ENCODE results near the gene FOXO6. TPM values are rescaled to one million over a fixed set of nuclear protein-coding genes. Genes with fewer than 3 reads are reported as not detected.

Gene FOXO6
- total and polyA plus RNA-seq, 2 donors = 1.1 to 1.6 TPM

DNA sequence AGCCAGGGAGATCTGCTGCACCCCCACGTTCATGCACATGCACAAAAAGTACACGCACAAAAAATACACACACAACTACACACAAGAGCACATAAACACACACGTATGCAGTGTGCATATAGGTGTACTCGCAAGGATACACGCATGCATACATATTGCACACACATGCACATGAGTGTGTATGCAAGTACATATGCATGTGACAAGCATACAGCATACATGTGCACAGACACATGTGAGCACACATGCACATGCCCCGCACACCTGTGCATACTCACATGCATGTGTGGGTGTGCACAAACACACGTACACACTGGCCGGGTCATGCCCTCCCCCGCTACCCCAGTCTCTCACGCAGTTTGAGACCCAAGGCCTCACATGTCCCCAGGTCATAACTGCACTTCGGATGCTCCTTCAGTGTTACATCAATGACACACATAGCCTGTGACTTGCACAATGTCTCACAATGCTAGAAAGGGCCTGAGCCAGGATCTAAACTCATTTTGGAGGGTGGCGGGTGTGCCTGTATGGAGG is 52.6 kb downstream of the FOXO6 start:
- Histone ChIP-seq H3K27ac (ENCODE audit: low read depth in 1 of 2, low read length in 1 of 2) (no peak overlapping the region), H3K27me3 (ENCODE audit: control insufficient read depth in 2 of 2, insufficient read depth in 1 of 2, low read length in 1 of 2) (peaks cover 0 to 14% of the 10 kb centered on the region in 2 donors), H3K9me3 (ENCODE audit: control insufficient read depth in 2 of 2, insufficient read depth in 1 of 2, low read length in 1 of 2) (peaks cover 0 to 12% of the 10 kb centered on the region in 2 donors), H3K4me1 (ENCODE audit: control insufficient read depth in 2 of 2, insufficient read depth in 2 of 2, low read length in 2 of 2) (peaks cover 0 to 6% of the 10 kb centered on the region in 2 donors), H3K4me3 (ENCODE audit: low read length in 2 of 2) (no peak overlapping the region), H3K36me3 (ENCODE audit: control insufficient read depth in 2 of 2, insufficient read depth in 2 of 2, low read length in 1 of 2) (no peaks in the 10 kb centered on the region)
- no peak for DNase-seq (ENCODE audit: low read depth in 6 of 9, low spot score in 9 of 9)
- WGBS = 98% methylated on average over 12 of the region's 12 CpGs

GRCh38 chr1:41414296-41414695 is 53.1 kb downstream of the FOXO6 start:
- DNase-seq (ENCODE audit: low read depth in 6 of 9, low spot score in 9 of 9) = no peak
- no peak overlapping the region for H3K4me3 ChIP-seq (ENCODE audit: low read length in 2 of 2)
- H3K27me3 ChIP-seq (ENCODE audit: control insufficient read depth in 2 of 2, insufficient read depth in 1 of 2, low read length in 1 of 2) = peaks cover 0 to 9% of the 10 kb centered on the region in 2 donors
- H3K4me1 ChIP-seq (ENCODE audit: control insufficient read depth in 2 of 2, insufficient read depth in 2 of 2, low read length in 2 of 2) = peaks cover 0 to 6% of the 10 kb centered on the region in 2 donors
- 94% methylated on average over 3 of the region's 3 CpGs for WGBS
- peaks cover 0 to 12% of the 10 kb centered on the region in 2 donors for H3K9me3 ChIP-seq (ENCODE audit: control insufficient read depth in 2 of 2, insufficient read depth in 1 of 2, low read length in 1 of 2)
- H3K27ac ChIP-seq (ENCODE audit: low read depth in 1 of 2, low read length in 1 of 2) = no peak overlapping the region
- H3K36me3 ChIP-seq (ENCODE audit: control insufficient read depth in 2 of 2, insufficient read depth in 2 of 2, low read length in 1 of 2) = no peaks in the 10 kb centered on the region

- 96% methylated on average over 7 of the region's 7 CpGs for WGBS
- peaks cover 0 to 12% of the 10 kb centered on the region in 2 donors for H3K9me3 ChIP-seq (ENCODE audit: control insufficient read depth in 2 of 2, insufficient read depth in 1 of 2, low read length in 1 of 2)
- H3K36me3 ChIP-seq (ENCODE audit: control insufficient read depth in 2 of 2, insufficient read depth in 2 of 2, low read length in 1 of 2) = no peaks in the 10 kb centered on the region
- H3K27ac ChIP-seq (ENCODE audit: low read depth in 1 of 2, low read length in 1 of 2) = no peak overlapping the region
- H3K4me1 ChIP-seq (ENCODE audit: control insufficient read depth in 2 of 2, insufficient read depth in 2 of 2, low read length in 2 of 2) = peaks cover 0 to 6% of the 10 kb centered on the region in 2 donors
- no peak overlapping the region for H3K4me3 ChIP-seq (ENCODE audit: low read length in 2 of 2)
- peaks cover 0 to 4% of the 10 kb centered on the region in 2 donors for H3K27me3 ChIP-seq (ENCODE audit: control insufficient read depth in 2 of 2, insufficient read depth in 1 of 2, low read length in 1 of 2)
- DNase-seq (ENCODE audit: low read depth in 6 of 9, low spot score in 9 of 9) = no peak
These were observed 53.6 kb downstream of the FOXO6 start for GRCh38 chr1:41414716-41415306.

GRCh38 chr1:41416081-41416480 is 54.8 kb downstream of the FOXO6 start:
- peaks cover 0 to 6% of the 10 kb centered on the region in 2 donors for H3K4me1 ChIP-seq (ENCODE audit: control insufficient read depth in 2 of 2, insufficient read depth in 2 of 2, low read length in 2 of 2)
- H3K27me3 ChIP-seq (ENCODE audit: control insufficient read depth in 2 of 2, insufficient read depth in 1 of 2, low read length in 1 of 2) = peaks cover 0 to 2% of the 10 kb centered on the region in 2 donors
- H3K9me3 ChIP-seq (ENCODE audit: control insufficient read depth in 2 of 2, insufficient read depth in 1 of 2, low read length in 1 of 2) = peaks cover 0 to 15% of the 10 kb centered on the region in 2 donors
- 93% methylated on average over 5 of the region's 5 CpGs for WGBS
- DNase-seq (ENCODE audit: low read depth in 6 of 9, low spot score in 9 of 9) = no peak
- no peak overlapping the region for H3K27ac ChIP-seq (ENCODE audit: low read depth in 1 of 2, low read length in 1 of 2)
- H3K36me3 ChIP-seq (ENCODE audit: control insufficient read depth in 2 of 2, insufficient read depth in 2 of 2, low read length in 1 of 2) = no peaks in the 10 kb centered on the region
- no peak overlapping the region for H3K4me3 ChIP-seq (ENCODE audit: low read length in 2 of 2)

- no peaks in the 10 kb centered on the region for H3K36me3 ChIP-seq (ENCODE audit: control insufficient read depth in 2 of 2, insufficient read depth in 2 of 2, low read length in 1 of 2)
- H3K4me1 ChIP-seq (ENCODE audit: control insufficient read depth in 2 of 2, insufficient read depth in 2 of 2, low read length in 2 of 2) = peaks cover 0 to 6% of the 10 kb centered on the region in 2 donors
- H3K4me3 ChIP-seq (ENCODE audit: low read length in 2 of 2) = no peak overlapping the region
- peak in 6 of 9 donors; percentile 41 to 72 (median 64) for DNase-seq (ENCODE audit: low read depth in 6 of 9, low spot score in 9 of 9)
- peaks cover 0 to 8% of the 10 kb centered on the region in 2 donors for H3K9me3 ChIP-seq (ENCODE audit: control insufficient read depth in 2 of 2, insufficient read depth in 1 of 2, low read length in 1 of 2)
- 71% methylated on average over 18 of the region's 18 CpGs for whole genome bisulfite sequencing
- no peak overlapping the region for H3K27ac ChIP-seq (ENCODE audit: low read depth in 1 of 2, low read length in 1 of 2)
- H3K27me3 ChIP-seq (ENCODE audit: control insufficient read depth in 2 of 2, insufficient read depth in 1 of 2, low read length in 1 of 2) = peaks cover 0 to 2% of the 10 kb centered on the region in 2 donors
These were observed 55.5 kb downstream of the FOXO6 start for GRCh38 chr1:41416552-41417334.

DNA sequence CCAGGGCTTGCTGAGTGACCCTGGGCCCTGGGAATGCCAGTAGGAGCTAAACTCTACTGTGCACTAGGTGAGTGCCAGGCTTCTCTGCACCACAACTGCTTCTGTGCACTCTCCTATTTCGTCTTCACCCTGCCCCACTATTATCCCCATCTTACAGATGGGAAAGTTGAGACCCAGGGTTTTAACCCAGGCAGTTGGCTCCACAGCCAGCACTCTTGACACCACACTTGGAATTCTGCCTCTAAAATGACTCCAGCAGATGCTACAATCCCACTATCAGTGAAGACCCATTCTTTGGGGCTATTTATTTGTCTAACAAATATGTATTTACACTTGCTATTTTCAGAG is 56.1 kb downstream of the FOXO6 start:
- H3K4me3 ChIP-seq (ENCODE audit: low read length in 2 of 2) = no peak overlapping the region
- WGBS = 37% methylated on average over 1 of the region's 1 CpG
- H3K9me3 ChIP-seq (ENCODE audit: control insufficient read depth in 2 of 2, insufficient read depth in 1 of 2, low read length in 1 of 2) = peaks cover 0 to 4% of the 10 kb centered on the region in 2 donors
- no peak overlapping the region for H3K27ac ChIP-seq (ENCODE audit: low read depth in 1 of 2, low read length in 1 of 2)
- no peaks in the 10 kb centered on the region for H3K36me3 ChIP-seq (ENCODE audit: control insufficient read depth in 2 of 2, insufficient read depth in 2 of 2, low read length in 1 of 2)
- peaks cover 0 to under 1% of the 10 kb centered on the region in 2 donors for H3K27me3 ChIP-seq (ENCODE audit: control insufficient read depth in 2 of 2, insufficient read depth in 1 of 2, low read length in 1 of 2)
- H3K4me1 ChIP-seq (ENCODE audit: control insufficient read depth in 2 of 2, insufficient read depth in 2 of 2, low read length in 2 of 2) = peaks cover 0 to 6% of the 10 kb centered on the region in 2 donors
- no peak for DNase-seq (ENCODE audit: low read depth in 6 of 9, low spot score in 9 of 9)

DNA sequence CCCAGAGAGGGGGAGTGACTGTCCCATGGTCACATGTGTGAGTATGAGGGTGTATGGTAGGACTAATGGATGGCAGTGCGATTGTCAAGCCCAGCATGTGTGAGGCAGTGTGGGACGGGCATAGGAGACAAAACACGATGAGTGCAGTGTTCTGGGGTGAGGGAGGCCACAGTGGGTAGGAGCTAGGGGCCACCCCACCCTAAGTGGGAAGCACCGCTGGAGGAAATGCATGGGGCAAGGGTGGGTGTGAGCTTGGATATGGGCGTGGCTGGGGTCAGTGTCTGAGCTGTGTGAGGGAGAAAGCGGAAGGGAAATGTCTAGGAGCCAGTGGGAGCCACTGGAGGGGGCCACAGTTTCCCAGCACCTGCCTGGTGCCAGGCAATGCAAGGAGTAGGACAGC is 56.5 kb downstream of the FOXO6 start:
- H3K36me3 ChIP-seq (ENCODE audit: control insufficient read depth in 2 of 2, insufficient read depth in 2 of 2, low read length in 1 of 2) = no peaks in the 10 kb centered on the region
- 69% methylated on average over 6 of the region's 6 CpGs for WGBS
- no peak overlapping the region for H3K4me3 ChIP-seq (ENCODE audit: low read length in 2 of 2)
- no peaks in the 10 kb centered on the region for H3K27me3 ChIP-seq (ENCODE audit: control insufficient read depth in 2 of 2, insufficient read depth in 1 of 2, low read length in 1 of 2)
- H3K4me1 ChIP-seq (ENCODE audit: control insufficient read depth in 2 of 2, insufficient read depth in 2 of 2, low read length in 2 of 2) = peaks cover 0 to 6% of the 10 kb centered on the region in 2 donors
- H3K27ac ChIP-seq (ENCODE audit: low read depth in 1 of 2, low read length in 1 of 2) = no peak overlapping the region
- H3K9me3 ChIP-seq (ENCODE audit: control insufficient read depth in 2 of 2, insufficient read depth in 1 of 2, low read length in 1 of 2) = peaks cover 0 to 4% of the 10 kb centered on the region in 2 donors
- no peak for DNase-seq (ENCODE audit: low read depth in 6 of 9, low spot score in 9 of 9)

DNA sequence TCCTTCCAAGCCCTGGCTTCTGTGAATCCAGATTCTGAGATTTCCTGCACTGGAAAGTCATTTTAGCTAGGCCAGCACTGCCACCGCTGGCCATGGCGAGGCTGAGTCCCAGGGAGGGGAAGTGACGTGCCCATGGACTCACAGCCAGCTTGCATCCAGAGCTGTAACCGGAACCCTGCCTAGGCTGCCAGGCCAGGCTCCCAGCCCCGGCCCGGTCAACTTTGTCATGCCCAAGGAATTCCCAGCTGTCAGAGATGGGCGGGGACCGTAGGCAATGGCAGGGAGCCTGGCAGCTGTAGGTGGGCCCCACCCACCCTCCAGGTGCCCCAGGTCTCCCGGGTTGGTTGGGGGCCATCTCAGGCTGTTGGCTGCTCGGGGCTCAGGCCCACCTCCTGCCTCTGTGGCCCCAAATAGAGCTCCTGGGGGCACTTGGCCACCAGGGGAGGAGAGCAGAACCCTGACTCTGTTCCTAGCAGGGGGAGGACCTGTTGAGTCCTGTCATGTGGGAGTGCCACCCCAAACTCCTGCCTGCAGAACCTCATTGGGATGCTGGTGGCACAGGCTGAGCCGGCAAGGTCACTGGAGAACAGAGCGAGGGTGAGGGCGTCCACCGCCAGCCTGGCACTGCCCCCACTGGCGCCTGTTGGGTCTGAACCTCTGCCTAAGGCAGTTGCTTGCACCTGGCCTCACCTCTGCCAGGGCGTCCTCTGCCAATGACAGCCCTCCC is 57.8 kb downstream of the FOXO6 start:
- Histone ChIP-seq H3K9me3 (ENCODE audit: control insufficient read depth in 2 of 2, insufficient read depth in 1 of 2, low read length in 1 of 2) (peaks cover 0 to 4% of the 10 kb centered on the region in 2 donors), H3K27ac (ENCODE audit: low read depth in 1 of 2, low read length in 1 of 2) (peak overlapping the region in 1 of 2 donors; percentile 31), H3K27me3 (ENCODE audit: control insufficient read depth in 2 of 2, insufficient read depth in 1 of 2, low read length in 1 of 2) (peaks cover 0 to 3% of the 10 kb centered on the region in 2 donors), H3K36me3 (ENCODE audit: control insufficient read depth in 2 of 2, insufficient read depth in 2 of 2, low read length in 1 of 2) (no peaks in the 10 kb centered on the region), H3K4me1 (ENCODE audit: control insufficient read depth in 2 of 2, insufficient read depth in 2 of 2, low read length in 2 of 2) (peaks cover 0 to 6% of the 10 kb centered on the region in 2 donors), H3K4me3 (ENCODE audit: low read length in 2 of 2) (no peak overlapping the region)
- 82% methylated on average over 16 of the region's 16 CpGs for WGBS
- DNase-seq (ENCODE audit: low read depth in 6 of 9, low spot score in 9 of 9) = no peak

All from thymus (tissue), 11 donors.